Breast epithelium (tissue), 4 donors: ENCODE results near the gene PTPRM. TPM values are rescaled to one million over a fixed set of nuclear protein-coding genes. Genes with fewer than 3 reads are reported as not detected.

Experiments
- DNase-seq, 2 donors: peaks; one replicate each; pipeline ENCODE4 v3.0.0-alpha.2; 2019; ENCODE audit warnings: low spot score in 2 of 2
- H3K27ac ChIP-seq, 2 donors: fragments of 200-600 bp; sonication (generic) in 1 of 2; one replicate each; pipeline ENCODE4 v1.5.1; 2016 to 2019; ENCODE audit warnings: mild to moderate bottlenecking in 1 of 2
- H3K27me3 ChIP-seq, 2 donors: fragments of 200-600 bp; sonication (generic) in 1 of 2; one replicate each; pipeline versions ENCODE4 v1.5.1 to v1.6.0; 2017 to 2019; ENCODE audit warnings: control low read depth in 1 of 2, mild to moderate bottlenecking in 1 of 2
- H3K36me3 ChIP-seq: fragments of 200-600 bp; one replicate; pipeline ENCODE4 v1.5.1; 2019
- H3K4me1 ChIP-seq, 2 donors: fragments of 200-600 bp; sonication (generic); one replicate each; pipeline ENCODE4 v1.5.1; 2016 to 2019; ENCODE audit warnings: control low read depth in 1 of 2
- H3K4me3 ChIP-seq, 3 donors: fragments of 200-600 bp; sonication (generic); 1 replicate in 2 of 3; 2 replicates in 1 of 3; pipeline ENCODE4 v1.5.1; 2016 to 2019; ENCODE audit warnings: mild to moderate bottlenecking in 3 of 3, moderate library complexity in 2 of 3
- H3K9me3 ChIP-seq, 2 donors: fragments of 200-600 bp; sonication (generic) in 1 of 2; one replicate each; pipeline ENCODE4 v1.5.1; 2016 to 2019; ENCODE audit warnings: control low read depth in 1 of 2
- POLR2A ChIP-seq: fragments of 450-650 bp; IDR thresholded peaks from one replicate; pipeline ENCODE4 v1.6.1; 2016; ENCODE audit warnings: antibody characterized with exemption, mild to moderate bottlenecking, moderate library complexity
- POLR2AphosphoS5 ChIP-seq, 3 donors: sonication (generic); formaldehyde crosslinking; IDR thresholded peaks; one replicate each; pipeline ENCODE4 v1.6.1; 2017; ENCODE audit warnings: antibody characterized with exemption in 3 of 3
- intact Hi-C: fragments of 100-400 bp; cut with DNase I; formaldehyde crosslinking; loops from one replicate; pipeline ENCODE4 v1.15.1; 2023; ENCODE audit warnings: low total_unique reads
- total RNA-seq, 3 donors: library from RNA; depleted of rRNA; stranded (reverse); fragments of >200 nt; gene quantifications; one replicate each; pipeline ENCODE4 v1.1.0, GENCODE V29; 2016
- TF ChIP-seq, protein P1 (sequence below), 3 donors: fragments of 450-650 bp; IDR thresholded peaks; one replicate each; pipeline ENCODE4 v1.5.1; 2016 to 2017; ENCODE audit warnings: antibody characterized with exemption in 3 of 3, mild to moderate bottlenecking in 3 of 3, moderate library complexity in 3 of 3

PTPRM gene
- total RNA-seq, 3 donors from 2014 or later = 41.7 to 181 (median 140) TPM

DNA sequence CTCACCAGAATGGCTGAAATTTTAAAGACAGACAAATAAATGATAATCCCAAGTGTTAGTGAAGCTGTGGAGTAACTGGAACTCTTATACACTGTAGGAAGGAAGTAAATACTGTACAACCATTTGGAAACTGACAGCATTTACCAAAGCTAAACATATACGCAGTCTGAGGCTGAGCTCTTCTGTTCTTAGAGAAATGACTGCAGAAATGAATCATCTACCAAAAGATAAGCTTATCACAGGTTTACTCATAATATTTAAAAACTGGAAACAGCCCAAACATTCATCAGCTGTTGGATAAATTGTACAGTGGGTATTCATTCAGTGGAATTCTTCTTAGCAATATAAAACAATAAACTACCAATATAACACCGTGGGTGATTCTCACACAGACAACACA lies 824.0 kb downstream of the PTPRM start:
- intact Hi-C loops = no loop called here
- H3K36me3 ChIP-seq = no peaks in the 10 kb centered on the region
- H3K27ac ChIP-seq = no peak overlapping the region

DNA sequence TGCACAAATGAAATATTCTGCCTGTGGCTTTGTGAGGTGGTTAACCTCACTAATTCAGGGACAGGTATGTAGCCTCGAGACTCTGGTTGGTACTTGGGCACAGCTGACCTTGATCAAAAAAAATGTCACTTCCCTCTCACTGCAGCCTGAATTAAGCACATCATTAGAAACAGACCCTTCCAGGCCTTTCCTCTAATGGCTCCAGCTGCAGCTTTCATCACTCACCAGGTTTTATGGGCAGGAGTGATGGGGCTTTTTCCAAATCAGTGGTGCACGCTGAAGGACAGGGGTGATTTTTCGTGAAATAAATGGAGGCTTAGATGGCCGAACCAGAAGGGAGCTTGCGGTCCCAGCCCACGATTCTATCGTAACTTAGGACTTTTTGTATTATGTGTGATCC lies 829.1 kb downstream of the PTPRM start:
- TF ChIP-seq POLR2A = no peak
- no peak for TF ChIP-seq POLR2AphosphoS5 (IDR thresholded peaks at IDR 0.05)
- TF ChIP-seq, protein P1, sequence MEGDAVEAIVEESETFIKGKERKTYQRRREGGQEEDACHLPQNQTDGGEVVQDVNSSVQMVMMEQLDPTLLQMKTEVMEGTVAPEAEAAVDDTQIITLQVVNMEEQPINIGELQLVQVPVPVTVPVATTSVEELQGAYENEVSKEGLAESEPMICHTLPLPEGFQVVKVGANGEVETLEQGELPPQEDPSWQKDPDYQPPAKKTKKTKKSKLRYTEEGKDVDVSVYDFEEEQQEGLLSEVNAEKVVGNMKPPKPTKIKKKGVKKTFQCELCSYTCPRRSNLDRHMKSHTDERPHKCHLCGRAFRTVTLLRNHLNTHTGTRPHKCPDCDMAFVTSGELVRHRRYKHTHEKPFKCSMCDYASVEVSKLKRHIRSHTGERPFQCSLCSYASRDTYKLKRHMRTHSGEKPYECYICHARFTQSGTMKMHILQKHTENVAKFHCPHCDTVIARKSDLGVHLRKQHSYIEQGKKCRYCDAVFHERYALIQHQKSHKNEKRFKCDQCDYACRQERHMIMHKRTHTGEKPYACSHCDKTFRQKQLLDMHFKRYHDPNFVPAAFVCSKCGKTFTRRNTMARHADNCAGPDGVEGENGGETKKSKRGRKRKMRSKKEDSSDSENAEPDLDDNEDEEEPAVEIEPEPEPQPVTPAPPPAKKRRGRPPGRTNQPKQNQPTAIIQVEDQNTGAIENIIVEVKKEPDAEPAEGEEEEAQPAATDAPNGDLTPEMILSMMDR (IDR thresholded peaks at IDR 0.05) = no peak
- no peaks in the 10 kb centered on the region for H3K4me1 ChIP-seq
- no peak for DNase-seq
- H3K9me3 ChIP-seq = no peaks in the 10 kb centered on the region
- H3K4me3 ChIP-seq = no peak overlapping the region
- no peak overlapping the region for H3K27ac ChIP-seq
- intact Hi-C loops = no loop called here
- H3K36me3 ChIP-seq = no peaks in the 10 kb centered on the region
- no peaks in the 10 kb centered on the region for H3K27me3 ChIP-seq

More for the DNA sequence above, 824.0 kb downstream of the PTPRM start:
- TF ChIP-seq POLR2AphosphoS5 (IDR thresholded peaks at IDR 0.05) = no peak
- no peak for TF ChIP-seq POLR2A
- H3K4me3 ChIP-seq = no peak overlapping the region
- H3K9me3 ChIP-seq = no peaks in the 10 kb centered on the region
- DNase-seq = no peak
- H3K4me1 ChIP-seq = no peaks in the 10 kb centered on the region
- H3K27me3 ChIP-seq = no peaks in the 10 kb centered on the region

DNA sequence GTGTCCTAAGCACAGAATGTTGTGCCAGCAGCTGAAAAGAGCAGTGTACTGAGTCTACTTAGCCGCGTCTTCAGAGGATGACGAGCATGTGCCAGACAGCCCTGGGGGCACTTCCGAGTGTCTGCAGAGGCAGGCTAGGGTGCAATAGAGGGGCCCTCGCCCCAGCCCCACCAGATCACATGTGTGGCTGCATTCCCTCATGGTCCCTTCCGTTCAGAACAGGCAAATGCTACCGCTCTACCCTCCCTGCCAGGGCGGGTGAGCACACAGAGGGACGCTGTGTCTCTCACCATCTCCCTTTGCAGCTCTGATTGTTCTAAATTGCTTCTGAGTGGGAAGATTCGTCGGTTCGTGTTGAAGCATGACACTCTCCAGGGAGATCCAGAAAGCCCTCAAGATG lies 829.9 kb downstream of the PTPRM start:
- no peaks in the 10 kb centered on the region for H3K27me3 ChIP-seq
- TF ChIP-seq POLR2A = no peak
- TF ChIP-seq POLR2AphosphoS5 (IDR thresholded peaks at IDR 0.05) = no peak
- TF ChIP-seq, protein P1 (IDR thresholded peaks at IDR 0.05) = no peak
- DNase-seq = no peak
- no peaks in the 10 kb centered on the region for H3K9me3 ChIP-seq
- H3K27ac ChIP-seq = no peak overlapping the region
- no peaks in the 10 kb centered on the region for H3K36me3 ChIP-seq
- H3K4me3 ChIP-seq = no peak overlapping the region
- intact Hi-C loops = no loop called here
- H3K4me1 ChIP-seq = no peaks in the 10 kb centered on the region

DNA sequence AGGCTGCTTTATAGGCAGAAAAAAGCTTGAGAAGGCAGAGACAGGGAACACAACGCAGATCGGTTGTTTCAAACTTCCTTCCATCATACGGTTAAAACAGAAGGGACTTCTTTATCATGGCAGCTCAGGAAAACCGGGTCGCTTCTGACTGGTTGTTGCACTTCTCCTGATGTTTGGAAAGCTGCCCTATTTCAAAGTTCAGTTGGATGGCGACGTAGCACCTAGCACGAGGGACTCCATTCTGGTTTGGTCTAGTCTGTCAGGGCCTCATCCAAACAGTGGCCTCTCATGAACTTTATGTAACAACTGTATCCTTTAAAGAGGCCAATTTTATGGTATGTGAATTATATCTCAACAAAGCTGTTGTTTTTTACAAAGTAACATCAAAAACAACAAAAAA lies 832.0 kb downstream of the PTPRM start:
- no peaks in the 10 kb centered on the region for H3K9me3 ChIP-seq
- H3K27me3 ChIP-seq = no peaks in the 10 kb centered on the region
- no peaks in the 10 kb centered on the region for H3K36me3 ChIP-seq
- no peak overlapping the region for H3K4me3 ChIP-seq
- intact Hi-C loops = no loop called here
- no peak for DNase-seq
- TF ChIP-seq, protein P1 (IDR thresholded peaks at IDR 0.05) = no peak
- no peak for TF ChIP-seq POLR2AphosphoS5 (IDR thresholded peaks at IDR 0.05)
- no peak for TF ChIP-seq POLR2A
- H3K4me1 ChIP-seq = no peaks in the 10 kb centered on the region
- no peak overlapping the region for H3K27ac ChIP-seq

DNA sequence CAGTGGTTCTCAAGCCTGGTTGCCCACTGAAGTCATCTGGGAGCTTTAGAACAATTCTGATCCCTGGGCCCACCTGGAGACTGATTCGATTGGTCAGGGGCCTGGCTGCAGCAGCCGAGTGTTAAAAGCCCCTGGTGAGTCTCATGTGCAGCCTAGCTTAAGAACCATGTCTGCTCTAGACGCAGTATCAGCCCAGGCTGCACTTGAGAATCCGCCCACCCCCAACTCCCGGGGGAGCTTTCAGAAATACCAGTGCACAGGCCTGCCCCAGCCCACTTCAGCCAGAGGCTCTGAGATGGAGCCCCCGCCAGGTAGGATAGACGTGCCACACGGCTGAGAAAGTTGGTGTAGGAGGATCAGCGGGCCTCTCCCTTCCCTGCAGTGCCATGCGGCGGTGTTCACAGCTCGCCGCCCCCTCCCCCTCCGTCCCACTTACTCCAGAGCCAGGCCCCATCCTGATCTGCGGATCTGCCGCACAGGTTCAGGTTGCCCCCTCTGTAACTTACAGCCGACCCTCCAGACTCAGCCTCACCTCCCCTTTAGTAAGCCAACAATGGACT lies 833.2 kb downstream of the PTPRM start:
- no peak for DNase-seq
- H3K27me3 ChIP-seq = no peaks in the 10 kb centered on the region
- no peaks in the 10 kb centered on the region for H3K36me3 ChIP-seq
- TF ChIP-seq POLR2AphosphoS5 (IDR thresholded peaks at IDR 0.05) (no peak), POLR2A (no peak)
- TF ChIP-seq, protein P1 (IDR thresholded peaks at IDR 0.05) = no peak
- H3K4me3 ChIP-seq = no peak overlapping the region
- intact Hi-C loops = no loop called here
- no peaks in the 10 kb centered on the region for H3K9me3 ChIP-seq
- H3K4me1 ChIP-seq = no peaks in the 10 kb centered on the region
- no peak overlapping the region for H3K27ac ChIP-seq

DNA sequence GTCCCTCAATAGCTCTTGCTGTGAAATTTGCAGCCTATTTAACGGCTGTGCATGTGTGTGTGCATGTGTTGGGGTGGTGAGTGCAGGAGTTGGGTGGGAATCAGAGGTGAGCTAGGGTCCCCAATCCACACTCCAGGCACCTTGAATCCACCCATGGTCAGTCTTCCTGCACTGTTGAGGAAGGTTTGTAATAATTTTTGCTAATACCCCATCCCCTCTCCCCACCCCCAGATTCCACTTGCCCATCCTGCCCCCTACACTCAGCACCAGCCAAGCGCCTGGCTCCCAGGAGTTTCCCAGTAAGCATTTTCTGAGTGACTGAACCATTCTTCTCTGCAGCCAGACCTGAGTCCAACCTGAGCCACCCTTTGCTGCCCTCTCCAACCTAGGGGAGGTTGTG lies 833.7 kb downstream of the PTPRM start:
- Histone ChIP-seq H3K27ac (no peak overlapping the region), H3K36me3 (no peaks in the 10 kb centered on the region), H3K9me3 (no peaks in the 10 kb centered on the region), H3K4me1 (no peaks in the 10 kb centered on the region), H3K4me3 (no peak overlapping the region), H3K27me3 (no peaks in the 10 kb centered on the region)
- intact Hi-C loops = no loop called here
- no peak for TF ChIP-seq POLR2A
- TF ChIP-seq, protein P1 (IDR thresholded peaks at IDR 0.05) = no peak
- no peak for TF ChIP-seq POLR2AphosphoS5 (IDR thresholded peaks at IDR 0.05)
- DNase-seq = no peak
